Activated CD8-positive, alpha-beta memory T cell treated with anti-CD3 and anti-CD28 coated beads, Interleukin-2, amount 50 U/mL, for 48 hours (primary cell): ENCODE data around the gene GYPB.
"Not testable (repeated sequence)": the region's sequence is repeated elsewhere in the genome, so short reads cannot be mapped to it uniquely, and the experiment has no call there.

Experiments
- DNase-seq: peaks from one replicate; pipeline ENCODE4 v3.0.0-alpha.2; 2020

Gene GYPB

GRCh38 chr4:144019277-144019676, at the start of gene GYPB:
Gene GYPB (minus strand): TSS chr4:144019380. CDS start chr4:144019287, 93 bp downstream.
- not testable (repeated sequence) for DNase-seq

- not testable (repeated sequence) for DNase-seq
Observed at GRCh38 chr4:144061556-144061955, 42.4 kb upstream of the GYPB start.

GRCh38 chr4:144060234-144060859, 41.2 kb upstream of the GYPB start:
- not testable (repeated sequence) for DNase-seq

GRCh38 chr4:144056800-144057199, 37.6 kb upstream of the GYPB start:
- DNase-seq, result no peak

GRCh38 chr4:144055336-144055735, 36.2 kb upstream of the GYPB start:
- DNase-seq, result not testable (repeated sequence)

GRCh38 chr4:144051494-144051893, 32.3 kb upstream of the GYPB start:
- DNase-seq, result not testable (repeated sequence)

- DNase-seq, result not testable (repeated sequence)
Observed at GRCh38 chr4:144050631-144051030, 31.5 kb upstream of the GYPB start.

- not testable (repeated sequence) for DNase-seq
Observed at GRCh38 chr4:144049495-144050424, 30.6 kb upstream of the GYPB start.

GRCh38 chr4:144044936-144045335, 25.8 kb upstream of the GYPB start:
- not testable (repeated sequence) for DNase-seq

GRCh38 chr4:144032580-144032979, 13.4 kb upstream of the GYPB start:
- not testable (repeated sequence) for DNase-seq

- DNase-seq, result not testable (repeated sequence)
Observed at GRCh38 chr4:144031875-144032274, 12.7 kb upstream of the GYPB start.

GRCh38 chr4:144031369-144031768, 12.2 kb upstream of the GYPB start:
- not testable (repeated sequence) for DNase-seq

- not testable (repeated sequence) for DNase-seq
Observed at GRCh38 chr4:144030708-144031107, 11.5 kb upstream of the GYPB start.

- not testable (repeated sequence) for DNase-seq
Observed at GRCh38 chr4:144026682-144027081, 7.5 kb upstream of the GYPB start.

- not testable (repeated sequence) for DNase-seq
Observed at GRCh38 chr4:144024399-144025053, 5.3 kb upstream of the GYPB start.

GRCh38 chr4:144022772-144023400, 3.7 kb upstream of the GYPB start:
- not testable (repeated sequence) for DNase-seq

GRCh38 chr4:144021336-144021990, 2.3 kb upstream of the GYPB start:
- not testable (repeated sequence) for DNase-seq

GRCh38 chr4:144018223-144019000, 768 bp downstream of the GYPB start:
- not testable (repeated sequence) for DNase-seq

GRCh38 chr4:144017271-144017670, 1.9 kb downstream of the GYPB start:
- not testable (repeated sequence) for DNase-seq

- not testable (repeated sequence) for DNase-seq
Observed at GRCh38 chr4:144016057-144016605, 3.0 kb downstream of the GYPB start.

- no peak for DNase-seq
Observed at GRCh38 chr4:144014808-144015207, 4.4 kb downstream of the GYPB start.
